ENCODE data around the gene GPR137C. TPM values are rescaled to one million over a fixed set of nuclear protein-coding genes. Genes with fewer than 3 reads are reported as not detected.
"Not testable (repeated sequence)": the region's sequence is repeated elsewhere in the genome, so short reads cannot be mapped to it uniquely, and the experiment has no call there.

GPR137C gene
- total RNA-seq, 1 donor from 2014 or later = 2.1 TPM

- DNase-seq (ENCODE audit: extremely low read depth, low read depth, low spot score) = no peak
Measured at GRCh38 chr14:52563120-52563519, 10.5 kb downstream of the GPR137C start.

- not testable (repeated sequence) for DNase-seq (ENCODE audit: extremely low read depth, low read depth, low spot score)
Measured at GRCh38 chr14:52568454-52568853, 15.8 kb downstream of the GPR137C start.

- no peak for DNase-seq (ENCODE audit: extremely low read depth, low read depth, low spot score)
Measured at GRCh38 chr14:52575858-52576257, 23.2 kb downstream of the GPR137C start.

- DNase-seq (ENCODE audit: extremely low read depth, low read depth, low spot score) = no peak
Measured at GRCh38 chr14:52583544-52583943, 30.9 kb downstream of the GPR137C start.

GRCh38 chr14:52589646-52590045 is 37.0 kb downstream of the GPR137C start:
- DNase-seq (ENCODE audit: extremely low read depth, low read depth, low spot score) = no peak

GRCh38 chr14:52590318-52590717 is 37.7 kb downstream of the GPR137C start:
- no peak for DNase-seq (ENCODE audit: extremely low read depth, low read depth, low spot score)

- DNase-seq (ENCODE audit: extremely low read depth, low read depth, low spot score) = no peak
Measured at GRCh38 chr14:52596320-52596719, 43.7 kb downstream of the GPR137C start.

- DNase-seq (ENCODE audit: extremely low read depth, low read depth, low spot score) = no peak
Measured at GRCh38 chr14:52596861-52597260, 44.2 kb downstream of the GPR137C start.

GRCh38 chr14:52598568-52598967 is 45.9 kb downstream of the GPR137C start:
- DNase-seq (ENCODE audit: extremely low read depth, low read depth, low spot score) = no peak

- no peak for DNase-seq (ENCODE audit: extremely low read depth, low read depth, low spot score)
Measured at GRCh38 chr14:52599974-52600373, 47.3 kb downstream of the GPR137C start.

- DNase-seq (ENCODE audit: extremely low read depth, low read depth, low spot score) = no peak
Measured at GRCh38 chr14:52602131-52602530, 49.5 kb downstream of the GPR137C start.

- no peak for DNase-seq (ENCODE audit: extremely low read depth, low read depth, low spot score)
Measured at GRCh38 chr14:52607061-52607460, 54.4 kb downstream of the GPR137C start.

GRCh38 chr14:52609445-52610044 is 56.9 kb downstream of the GPR137C start:
- DNase-seq (ENCODE audit: extremely low read depth, low read depth, low spot score) = no peak

GRCh38 chr14:52610187-52610586 is 57.6 kb downstream of the GPR137C start:
- no peak for DNase-seq (ENCODE audit: extremely low read depth, low read depth, low spot score)

GRCh38 chr14:52618602-52619001 is 66.0 kb downstream of the GPR137C start:
- no peak for DNase-seq (ENCODE audit: extremely low read depth, low read depth, low spot score)

- no peak for DNase-seq (ENCODE audit: extremely low read depth, low read depth, low spot score)
Measured at GRCh38 chr14:52619687-52620086, 67.1 kb downstream of the GPR137C start.

GRCh38 chr14:52640137-52640536 is 87.5 kb downstream of the GPR137C start:
- DNase-seq (ENCODE audit: extremely low read depth, low read depth, low spot score) = no peak

- no peak for DNase-seq (ENCODE audit: extremely low read depth, low read depth, low spot score)
Measured at GRCh38 chr14:52641745-52642144, 89.1 kb downstream of the GPR137C start.

GRCh38 chr14:52649511-52649910 is 96.9 kb downstream of the GPR137C start:
- DNase-seq (ENCODE audit: extremely low read depth, low read depth, low spot score) = no peak

- DNase-seq (ENCODE audit: extremely low read depth, low read depth, low spot score) = no peak
Measured at GRCh38 chr14:52650774-52651173, 98.1 kb downstream of the GPR137C start.

- DNase-seq (ENCODE audit: extremely low read depth, low read depth, low spot score) = no peak
Measured at GRCh38 chr14:52656905-52657304, 104.3 kb downstream of the GPR137C start.

GRCh38 chr14:52660325-52660724 is 107.7 kb downstream of the GPR137C start:
- no peak for DNase-seq (ENCODE audit: extremely low read depth, low read depth, low spot score)

GRCh38 chr14:52660832-52661231 is 108.2 kb downstream of the GPR137C start:
- no peak for DNase-seq (ENCODE audit: extremely low read depth, low read depth, low spot score)
